HG02870 (cell line): ENCODE measurements around the gene FURIN.
"Not testable (repeated sequence)": the region's sequence is repeated elsewhere in the genome, so short reads cannot be mapped to it uniquely, and the experiment has no call there.

Experiments
- ATAC-seq: cut with Tn5 transposase; IDR thresholded peaks from one replicate; pipeline ENCODE4 v1.9.1; 2021; ENCODE audit warnings: mild to moderate bottlenecking, moderate library complexity; ENCODE audit not compliant: unreplicated experiment

FURIN gene

DNA sequence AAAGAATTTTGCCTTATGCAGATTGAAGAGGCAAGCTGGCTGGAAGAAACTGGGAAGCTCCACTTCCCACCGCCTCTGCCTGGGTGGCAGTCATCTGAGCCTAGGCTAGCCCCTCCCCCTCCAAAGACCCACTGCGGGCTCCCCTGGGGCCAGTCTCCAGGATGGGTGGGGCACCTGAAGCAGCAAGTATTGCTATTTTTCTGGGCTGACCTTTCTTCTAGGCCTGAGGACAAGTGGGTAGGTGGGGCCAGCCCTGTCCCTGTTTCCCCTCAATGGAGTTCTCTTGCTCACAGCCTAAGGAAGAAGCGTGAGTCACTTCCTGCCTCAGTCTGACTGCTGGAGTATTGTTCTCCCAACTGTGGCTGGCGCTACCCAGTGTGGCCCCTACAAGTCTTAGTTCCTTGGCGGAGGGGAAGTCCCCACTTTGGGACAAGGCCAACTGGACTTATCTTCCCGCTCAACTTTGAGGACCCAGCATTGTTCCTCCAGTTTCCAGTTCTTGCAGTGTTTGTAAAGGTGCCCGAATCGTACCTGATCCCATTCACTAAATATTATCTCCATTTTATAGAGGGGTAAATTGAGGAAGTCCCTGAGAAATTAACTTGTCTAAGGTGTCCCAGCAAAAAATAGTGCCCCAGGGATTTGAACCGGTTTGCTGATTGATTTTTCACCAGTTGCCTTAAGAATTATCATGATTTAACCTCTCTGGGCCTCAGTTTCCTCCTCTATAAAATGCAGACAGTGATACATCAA lies 1.4 kb downstream of the FURIN start:
- no peak for ATAC-seq

DNA sequence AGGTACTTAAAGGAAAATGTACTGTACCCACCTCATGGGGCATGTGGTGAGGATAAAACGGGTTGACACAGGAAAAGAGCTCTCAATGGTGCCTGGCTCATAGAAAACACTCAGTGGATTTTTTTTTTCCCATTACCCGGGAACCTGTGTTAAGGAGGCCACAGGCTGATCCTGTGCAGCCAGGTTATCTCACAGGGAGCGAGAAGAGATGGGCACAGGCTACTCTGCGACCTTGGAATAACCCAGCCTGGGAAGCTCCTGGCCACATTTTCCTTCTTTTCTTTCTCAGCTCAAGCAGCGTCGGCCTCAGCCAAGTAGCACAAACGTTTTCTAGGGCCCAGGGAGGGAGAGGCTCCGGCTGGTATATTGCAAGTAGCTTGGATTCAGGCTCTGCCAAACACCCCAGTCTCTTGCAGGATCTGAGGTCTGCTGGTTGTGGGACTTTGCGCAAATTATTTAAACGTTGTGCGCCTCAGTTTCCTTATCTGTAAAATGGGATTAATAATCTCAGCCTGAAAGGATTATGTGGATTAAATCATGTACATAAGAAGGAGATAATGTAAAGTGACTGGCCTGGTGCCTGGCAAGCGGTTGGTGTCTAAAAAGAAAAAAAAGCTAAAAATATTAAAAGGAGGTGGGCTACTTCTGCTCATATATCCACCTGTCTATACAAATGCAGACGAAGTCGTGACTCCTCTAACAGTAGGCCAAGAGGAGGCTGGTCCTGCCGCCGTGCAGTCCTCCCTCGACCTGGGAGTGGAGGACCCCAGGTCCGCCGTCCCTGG lies 2.2 kb downstream of the FURIN start:
- ATAC-seq = no peak

DNA sequence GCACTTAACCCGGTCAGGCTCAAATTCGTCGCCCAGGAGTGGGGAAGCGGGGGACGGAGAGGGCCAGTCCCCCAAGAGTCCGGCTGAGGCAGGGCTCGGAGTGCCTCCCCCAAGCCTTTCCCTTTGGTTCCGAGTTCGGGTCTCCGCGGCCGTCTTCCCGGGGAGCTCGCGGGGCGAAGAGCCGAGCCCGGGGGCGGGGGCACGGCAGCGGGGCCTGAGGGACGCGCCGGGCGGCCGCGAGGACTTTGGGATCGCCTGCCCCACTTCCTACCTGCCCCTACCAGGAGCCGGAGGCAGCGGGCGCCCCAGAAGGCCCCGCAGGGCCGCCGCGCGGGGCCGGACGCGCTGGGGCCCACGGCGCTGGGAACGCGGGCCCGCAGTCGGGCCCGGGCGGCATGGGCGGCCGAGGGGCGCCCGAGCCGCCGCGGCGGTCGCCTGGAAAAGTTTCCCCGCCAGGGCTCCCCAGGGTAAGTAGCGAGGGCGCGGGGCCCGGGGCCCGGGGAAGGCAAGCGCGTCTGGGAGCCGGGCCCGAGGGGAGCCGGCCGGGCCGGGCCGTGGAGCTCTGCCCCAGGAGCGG lies 2.8 kb downstream of the FURIN start:
- no peak for ATAC-seq

DNA sequence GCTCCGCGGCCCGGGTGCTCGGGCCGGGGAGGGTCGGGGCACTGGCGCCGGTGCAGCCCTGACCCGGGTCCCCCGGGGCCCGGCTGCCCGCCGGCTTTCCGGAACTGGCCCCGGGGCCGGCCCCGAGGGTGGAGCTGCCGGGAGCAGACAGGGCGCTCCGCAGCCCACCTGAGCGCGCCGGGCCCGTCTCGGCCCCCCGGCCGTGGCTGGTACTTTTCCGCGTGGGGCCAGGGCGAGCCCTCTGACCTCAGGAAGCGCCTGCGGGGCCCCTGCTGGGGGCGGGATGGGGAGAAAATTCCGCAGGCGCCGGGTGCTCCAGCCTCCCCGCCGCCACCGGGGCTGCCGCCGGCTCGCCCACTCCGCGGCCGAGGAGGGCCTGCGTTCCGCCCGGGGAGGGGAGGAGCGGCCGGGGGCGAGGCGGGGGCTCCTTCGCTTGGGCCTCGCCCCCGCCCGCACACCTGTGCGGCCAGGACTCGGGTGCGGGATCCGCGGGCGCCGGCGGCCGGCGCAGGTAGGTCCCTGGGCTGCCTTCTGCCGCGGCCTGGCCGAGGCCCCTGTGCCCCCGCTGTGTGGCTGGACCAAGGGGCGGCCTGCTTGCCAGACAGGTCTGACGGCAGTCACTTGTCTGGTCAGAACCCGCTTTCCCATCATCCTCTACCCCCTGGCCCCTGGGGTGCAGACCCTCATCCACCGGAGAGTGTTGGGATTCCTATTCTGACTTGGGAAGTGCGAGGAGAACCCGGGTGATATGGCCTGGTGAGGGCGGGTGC lies 3.5 kb downstream of the FURIN start:
- ATAC-seq = no peak

DNA sequence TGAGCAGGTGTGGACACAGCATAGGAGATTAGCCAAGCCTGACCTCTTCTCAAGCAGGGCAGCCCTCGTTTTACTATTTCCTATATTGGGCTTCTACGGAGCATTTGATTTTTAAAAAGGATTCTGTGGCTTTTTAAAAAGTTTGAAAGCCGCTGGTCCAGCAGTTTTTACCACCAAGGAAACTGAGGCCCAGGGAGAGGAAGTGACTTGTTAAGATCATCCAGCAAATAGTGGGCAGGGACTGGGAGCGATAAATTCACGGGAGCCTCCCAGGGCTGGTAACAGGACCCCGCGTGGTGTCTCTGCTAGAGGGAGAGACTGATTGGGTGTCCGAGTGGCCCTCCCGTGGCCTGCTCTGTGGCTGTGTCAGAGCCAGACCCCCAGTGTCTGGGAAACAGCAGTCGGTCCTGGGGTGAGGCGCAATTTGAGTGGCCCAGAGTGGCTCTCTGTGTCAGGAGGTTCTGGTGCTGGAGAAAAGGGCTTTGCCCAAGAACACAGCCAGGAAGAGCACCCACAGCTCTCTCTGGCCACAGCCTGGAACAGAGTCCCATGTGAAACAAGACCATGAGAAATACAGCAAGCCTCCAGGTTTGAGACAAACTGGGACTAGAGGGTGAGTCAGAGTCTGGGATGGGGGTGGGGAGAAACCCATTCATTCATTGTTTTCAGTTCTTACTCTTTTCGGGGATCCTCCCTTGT lies 4.2 kb downstream of the FURIN start:
- ATAC-seq = peak; percentile 50

DNA sequence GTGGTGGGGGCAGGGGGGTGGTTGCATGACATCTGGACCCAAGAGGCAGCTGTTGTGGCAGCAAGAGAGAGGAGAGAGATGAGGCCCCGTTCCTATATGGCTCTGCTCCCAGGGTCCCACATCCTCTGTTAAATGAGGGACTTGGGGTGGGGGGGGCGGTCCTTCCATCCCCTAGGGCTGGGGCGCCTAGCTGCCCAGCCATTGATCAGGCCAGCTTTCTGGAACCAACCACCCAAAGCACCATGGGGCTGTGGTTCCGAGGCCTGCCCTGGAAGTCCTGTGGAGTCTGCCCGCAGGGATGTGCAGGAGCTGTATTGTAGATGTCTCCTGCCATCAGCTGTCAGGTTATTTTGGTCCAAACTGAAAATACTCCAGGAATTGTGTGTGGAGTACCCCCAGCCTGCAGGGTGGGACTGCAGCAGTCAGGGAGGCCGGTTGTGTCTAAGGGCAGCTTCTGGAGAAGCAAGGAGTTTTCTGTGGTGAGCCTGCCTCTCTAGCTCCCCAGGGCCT lies 5.2 kb downstream of the FURIN start:
- no peak for ATAC-seq

DNA sequence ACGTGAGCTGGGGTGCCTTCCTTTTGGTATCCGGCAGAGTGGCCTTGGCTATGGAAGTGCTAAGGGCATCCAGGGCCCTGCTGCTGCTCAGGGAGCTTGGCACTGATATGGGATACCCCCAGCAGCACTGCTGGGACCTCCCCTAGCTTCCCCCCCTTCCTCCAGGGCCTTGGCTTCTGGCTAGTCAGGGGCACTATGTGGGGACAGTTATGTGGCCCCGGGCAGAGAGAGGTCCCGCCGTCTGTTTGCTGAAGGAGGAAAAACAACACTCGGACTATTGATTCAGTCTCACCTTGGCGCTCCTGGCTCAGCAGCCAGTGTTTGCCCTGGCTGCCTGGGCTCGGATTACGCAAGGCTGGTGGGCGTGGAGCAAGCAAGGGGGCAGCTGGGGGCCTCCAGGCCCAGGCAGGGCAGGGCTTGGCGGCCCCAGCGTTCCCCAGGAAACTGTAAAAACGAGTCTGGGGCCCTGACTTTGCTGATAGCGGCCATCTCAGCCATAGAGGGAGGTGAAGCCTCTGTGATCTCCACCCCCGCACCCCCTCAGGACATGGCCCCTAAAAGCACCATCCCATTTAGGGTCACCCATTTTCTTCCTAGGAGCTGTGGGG lies 5.7 kb downstream of the FURIN start:
- ATAC-seq = no peak

DNA sequence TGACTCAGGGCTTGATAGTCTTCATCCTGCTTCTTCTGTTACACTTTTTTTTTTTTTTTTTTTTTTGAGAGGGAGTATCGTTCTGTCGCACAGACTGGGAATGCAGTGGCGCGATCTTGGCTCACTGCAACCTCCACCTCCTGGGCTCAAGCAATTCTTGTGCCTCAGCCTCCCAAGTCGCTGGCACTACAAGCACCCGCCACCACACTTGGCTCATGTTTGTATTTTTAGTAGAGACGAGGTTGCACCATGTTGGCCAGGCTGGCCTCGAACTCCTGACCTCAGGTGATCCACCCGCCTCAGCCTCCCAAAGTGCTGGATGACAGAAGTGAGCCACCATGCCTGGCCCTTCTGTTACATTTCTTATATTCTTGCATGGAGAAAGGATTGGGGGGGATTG lies 6.6 kb downstream of the FURIN start:
- not testable (repeated sequence) for ATAC-seq

DNA sequence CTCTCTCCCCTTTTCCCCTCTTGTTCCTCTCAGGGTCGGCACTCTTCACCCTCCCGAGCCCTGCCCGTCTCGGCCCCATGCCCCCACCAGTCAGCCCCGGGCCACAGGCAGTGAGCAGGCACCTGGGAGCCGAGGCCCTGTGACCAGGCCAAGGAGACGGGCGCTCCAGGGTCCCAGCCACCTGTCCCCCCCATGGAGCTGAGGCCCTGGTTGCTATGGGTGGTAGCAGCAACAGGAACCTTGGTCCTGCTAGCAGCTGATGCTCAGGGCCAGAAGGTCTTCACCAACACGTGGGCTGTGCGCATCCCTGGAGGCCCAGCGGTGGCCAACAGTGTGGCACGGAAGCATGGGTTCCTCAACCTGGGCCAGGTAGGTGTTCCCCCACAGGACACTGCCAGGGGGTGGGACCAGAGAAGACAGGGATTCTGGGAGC lies 7.2 kb downstream of the FURIN start:
- ATAC-seq = no peak

DNA sequence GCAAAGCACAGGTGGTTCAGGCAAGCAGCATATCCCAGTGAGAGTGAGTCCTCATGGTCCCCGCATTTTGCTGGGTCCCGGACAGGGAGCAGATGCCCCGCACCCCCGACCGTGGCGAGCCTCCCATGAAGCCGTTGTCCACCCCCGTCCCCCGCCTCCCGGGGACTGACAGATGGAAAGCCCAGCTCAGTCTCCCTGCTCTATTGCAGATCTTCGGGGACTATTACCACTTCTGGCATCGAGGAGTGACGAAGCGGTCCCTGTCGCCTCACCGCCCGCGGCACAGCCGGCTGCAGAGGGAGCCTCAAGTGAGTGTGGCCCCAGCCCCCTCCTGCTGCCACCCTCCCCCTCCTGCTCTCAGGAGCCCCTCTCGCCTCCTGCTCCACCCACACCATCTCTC lies 7.7 kb downstream of the FURIN start:
- no peak for ATAC-seq

DNA sequence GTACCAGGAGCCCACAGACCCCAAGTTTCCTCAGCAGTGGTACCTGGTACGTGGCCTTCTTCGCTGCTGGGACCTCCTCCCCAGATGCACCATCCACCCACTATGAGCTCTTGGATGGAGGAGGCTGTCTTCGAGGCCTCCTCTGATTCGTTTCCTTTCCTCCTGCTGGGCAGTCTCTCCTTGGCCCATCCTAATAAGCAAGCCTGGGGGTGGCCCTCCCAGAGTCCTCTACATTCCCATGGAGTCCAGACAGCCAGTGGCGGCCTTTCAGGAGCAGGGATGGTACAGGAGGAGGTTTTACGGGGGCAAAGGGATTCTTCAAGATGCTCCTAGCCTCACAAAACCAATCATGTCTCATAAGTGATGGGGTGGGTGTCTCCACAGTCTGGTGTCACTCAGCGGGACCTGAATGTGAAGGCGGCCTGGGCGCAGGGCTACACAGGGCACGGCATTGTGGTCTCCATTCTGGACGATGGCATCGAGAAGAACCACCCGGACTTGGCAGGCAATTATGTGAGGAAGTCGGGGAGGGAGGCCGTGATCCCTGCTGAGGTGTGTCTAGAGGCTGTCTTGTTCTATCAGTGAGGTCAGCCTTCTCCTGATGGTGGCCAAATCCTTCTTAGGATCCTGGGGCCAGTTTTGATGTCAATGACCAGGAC lies 8.3 kb downstream of the FURIN start:
- ATAC-seq = no peak

DNA sequence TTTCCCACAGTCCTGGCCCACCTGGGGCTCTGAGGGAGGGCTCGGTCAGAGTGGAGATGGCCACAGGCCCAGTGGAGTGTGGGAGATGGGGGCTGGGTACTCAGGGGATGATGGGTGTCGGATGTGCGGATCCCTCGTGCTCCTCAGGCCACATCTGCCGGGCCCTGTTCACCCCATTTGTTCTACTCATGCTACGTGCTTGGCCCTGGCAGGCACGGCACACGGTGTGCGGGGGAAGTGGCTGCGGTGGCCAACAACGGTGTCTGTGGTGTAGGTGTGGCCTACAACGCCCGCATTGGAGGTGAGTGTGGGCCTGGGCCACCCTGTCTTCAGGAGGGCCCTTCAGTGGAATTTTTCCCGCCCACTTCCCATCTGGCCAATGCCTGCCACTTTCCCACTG lies 8.9 kb downstream of the FURIN start:
- ATAC-seq = no peak

DNA sequence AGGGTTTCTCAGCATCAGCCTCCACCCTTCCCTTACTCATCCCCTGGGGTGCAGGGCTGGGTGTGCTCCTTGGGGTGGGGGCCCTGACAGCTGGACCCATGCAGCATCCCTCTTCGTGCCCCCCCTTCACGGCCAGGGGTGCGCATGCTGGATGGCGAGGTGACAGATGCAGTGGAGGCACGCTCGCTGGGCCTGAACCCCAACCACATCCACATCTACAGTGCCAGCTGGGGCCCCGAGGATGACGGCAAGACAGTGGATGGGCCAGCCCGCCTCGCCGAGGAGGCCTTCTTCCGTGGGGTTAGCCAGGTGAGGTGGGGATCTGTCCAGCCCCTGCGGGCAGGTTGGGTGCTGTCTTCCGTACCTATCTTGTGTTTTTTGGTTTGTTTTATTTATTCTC lies 9.6 kb downstream of the FURIN start:
- ATAC-seq = no peak

DNA sequence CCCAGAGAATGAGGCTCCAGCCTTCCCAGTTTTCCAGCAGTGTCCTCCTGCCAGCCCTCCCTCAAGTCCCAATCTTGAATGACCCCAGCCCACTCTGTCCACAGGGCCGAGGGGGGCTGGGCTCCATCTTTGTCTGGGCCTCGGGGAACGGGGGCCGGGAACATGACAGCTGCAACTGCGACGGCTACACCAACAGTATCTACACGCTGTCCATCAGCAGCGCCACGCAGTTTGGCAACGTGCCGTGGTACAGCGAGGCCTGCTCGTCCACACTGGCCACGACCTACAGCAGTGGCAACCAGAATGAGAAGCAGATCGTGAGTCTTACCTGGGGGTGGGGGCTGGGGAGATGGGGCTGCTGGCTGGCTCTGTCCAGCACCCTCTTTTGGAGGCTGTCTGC lies 10.3 kb downstream of the FURIN start:
- no peak for ATAC-seq

DNA sequence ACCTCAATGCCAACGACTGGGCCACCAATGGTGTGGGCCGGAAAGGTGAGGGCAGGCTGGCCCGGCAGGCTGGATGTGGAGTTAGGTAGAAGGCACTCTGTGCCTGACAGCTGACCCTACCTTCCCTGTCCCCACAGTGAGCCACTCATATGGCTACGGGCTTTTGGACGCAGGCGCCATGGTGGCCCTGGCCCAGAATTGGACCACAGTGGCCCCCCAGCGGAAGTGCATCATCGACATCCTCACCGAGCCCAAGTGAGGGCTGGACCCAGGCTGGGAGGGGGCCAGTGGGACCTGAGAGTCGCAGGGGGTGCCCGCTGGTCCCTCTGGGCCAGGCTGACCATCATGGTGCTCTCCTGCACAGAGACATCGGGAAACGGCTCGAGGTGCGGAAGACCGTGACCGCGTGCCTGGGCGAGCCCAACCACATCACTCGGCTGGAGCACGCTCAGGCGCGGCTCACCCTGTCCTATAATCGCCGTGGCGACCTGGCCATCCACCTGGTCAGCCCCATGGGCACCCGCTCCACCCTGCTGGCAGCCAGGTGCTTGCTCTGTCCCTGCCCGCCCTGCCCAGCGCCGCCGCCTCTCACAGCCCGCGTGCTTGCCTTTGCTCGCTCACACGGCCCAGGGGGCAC lies 11.5 kb downstream of the FURIN start:
- no peak for ATAC-seq

DNA sequence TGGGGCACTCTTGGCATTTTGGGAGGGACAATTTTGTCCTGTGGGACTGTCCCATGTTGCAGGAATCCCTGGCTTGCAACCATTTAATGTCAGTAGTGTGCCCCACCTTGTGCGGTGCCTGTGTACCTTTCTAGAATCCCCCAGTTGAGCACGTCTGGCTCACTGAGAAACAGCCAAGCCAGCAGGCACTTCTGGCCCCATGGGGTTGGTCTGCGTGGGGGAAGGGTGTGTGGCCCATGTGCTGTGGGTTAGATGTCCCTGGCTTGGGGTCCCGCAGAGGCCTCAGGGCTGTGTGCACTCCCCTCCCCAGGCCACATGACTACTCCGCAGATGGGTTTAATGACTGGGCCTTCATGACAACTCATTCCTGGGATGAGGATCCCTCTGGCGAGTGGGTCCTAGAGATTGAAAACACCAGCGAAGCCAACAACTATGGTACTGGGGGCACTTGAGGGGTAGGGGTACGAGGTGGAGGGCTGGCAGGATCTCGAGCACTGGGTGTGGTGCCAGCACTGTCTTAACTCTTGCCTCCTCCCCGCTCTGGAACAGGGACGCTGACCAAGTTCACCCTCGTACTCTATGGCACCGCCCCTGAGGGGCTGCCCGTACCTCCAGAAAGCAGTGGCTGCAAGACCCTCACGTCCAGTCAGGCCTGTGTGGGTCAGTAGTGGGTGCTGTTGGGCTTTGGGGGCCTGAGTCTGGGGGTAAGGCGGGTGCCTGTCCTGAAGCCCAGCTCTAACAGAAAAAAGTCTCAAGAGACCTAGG lies 12.2 kb downstream of the FURIN start:
- ATAC-seq = no peak

DNA sequence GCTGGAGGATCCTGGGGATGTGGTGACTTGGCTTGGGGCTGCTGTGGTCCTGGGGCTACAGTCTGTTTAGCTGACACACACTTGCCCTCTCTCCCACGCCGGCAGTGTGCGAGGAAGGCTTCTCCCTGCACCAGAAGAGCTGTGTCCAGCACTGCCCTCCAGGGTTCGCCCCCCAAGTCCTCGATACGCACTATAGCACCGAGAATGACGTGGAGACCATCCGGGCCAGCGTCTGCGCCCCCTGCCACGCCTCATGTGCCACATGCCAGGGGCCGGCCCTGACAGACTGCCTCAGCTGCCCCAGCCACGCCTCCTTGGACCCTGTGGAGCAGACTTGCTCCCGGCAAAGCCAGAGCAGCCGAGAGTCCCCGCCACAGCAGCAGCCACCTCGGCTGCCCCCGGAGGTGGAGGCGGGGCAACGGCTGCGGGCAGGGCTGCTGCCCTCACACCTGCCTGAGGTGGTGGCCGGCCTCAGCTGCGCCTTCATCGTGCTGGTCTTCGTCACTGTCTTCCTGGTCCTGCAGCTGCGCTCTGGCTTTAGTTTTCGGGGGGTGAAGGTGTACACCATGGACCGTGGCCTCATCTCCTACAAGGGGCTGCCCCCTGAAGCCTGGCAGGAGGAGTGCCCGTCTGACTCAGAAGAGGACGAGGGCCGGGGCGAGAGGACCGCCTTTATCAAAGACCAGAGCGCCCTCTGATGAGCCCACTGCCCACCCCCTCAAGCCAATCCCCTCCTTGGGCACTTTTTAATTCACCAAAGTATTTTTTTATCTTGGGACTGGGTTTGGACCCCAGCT lies 13.0 kb downstream of the FURIN start:
- ATAC-seq = no peak
